Measurements from ENCODE around the gene DNAJC1.
"Not testable (repeated sequence)": the region's sequence is repeated elsewhere in the genome, so short reads cannot be mapped to it uniquely, and the experiment has no call there.

DNAJC1 gene

DNA sequence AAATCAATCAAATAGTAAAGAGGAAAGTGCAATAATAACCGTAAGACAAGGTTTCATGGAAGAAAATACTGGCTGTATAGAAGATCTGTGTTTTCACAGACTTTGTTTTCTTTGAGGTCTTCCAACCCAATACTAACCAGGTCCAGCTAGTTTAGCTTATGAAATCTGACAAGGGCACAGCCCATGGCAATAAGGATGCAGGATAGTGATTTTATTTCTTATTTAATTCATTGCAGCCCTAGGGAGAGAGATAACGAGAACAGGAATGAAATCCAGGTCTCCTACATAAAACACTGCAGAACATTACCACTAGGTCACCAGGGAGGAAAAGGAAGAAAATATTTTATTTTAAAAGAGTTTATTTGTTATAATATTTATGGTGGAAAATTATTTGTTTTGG, 145.1 kb downstream of the DNAJC1 start:
- no peak for DNase-seq (ENCODE audit: low spot score)
- TF ChIP-seq, protein P1, sequence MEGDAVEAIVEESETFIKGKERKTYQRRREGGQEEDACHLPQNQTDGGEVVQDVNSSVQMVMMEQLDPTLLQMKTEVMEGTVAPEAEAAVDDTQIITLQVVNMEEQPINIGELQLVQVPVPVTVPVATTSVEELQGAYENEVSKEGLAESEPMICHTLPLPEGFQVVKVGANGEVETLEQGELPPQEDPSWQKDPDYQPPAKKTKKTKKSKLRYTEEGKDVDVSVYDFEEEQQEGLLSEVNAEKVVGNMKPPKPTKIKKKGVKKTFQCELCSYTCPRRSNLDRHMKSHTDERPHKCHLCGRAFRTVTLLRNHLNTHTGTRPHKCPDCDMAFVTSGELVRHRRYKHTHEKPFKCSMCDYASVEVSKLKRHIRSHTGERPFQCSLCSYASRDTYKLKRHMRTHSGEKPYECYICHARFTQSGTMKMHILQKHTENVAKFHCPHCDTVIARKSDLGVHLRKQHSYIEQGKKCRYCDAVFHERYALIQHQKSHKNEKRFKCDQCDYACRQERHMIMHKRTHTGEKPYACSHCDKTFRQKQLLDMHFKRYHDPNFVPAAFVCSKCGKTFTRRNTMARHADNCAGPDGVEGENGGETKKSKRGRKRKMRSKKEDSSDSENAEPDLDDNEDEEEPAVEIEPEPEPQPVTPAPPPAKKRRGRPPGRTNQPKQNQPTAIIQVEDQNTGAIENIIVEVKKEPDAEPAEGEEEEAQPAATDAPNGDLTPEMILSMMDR (IDR thresholded peaks at IDR 0.05) = no peak
- Histone ChIP-seq H3K27ac (no peak overlapping the region), H3K4me3 (no peak overlapping the region)

DNA sequence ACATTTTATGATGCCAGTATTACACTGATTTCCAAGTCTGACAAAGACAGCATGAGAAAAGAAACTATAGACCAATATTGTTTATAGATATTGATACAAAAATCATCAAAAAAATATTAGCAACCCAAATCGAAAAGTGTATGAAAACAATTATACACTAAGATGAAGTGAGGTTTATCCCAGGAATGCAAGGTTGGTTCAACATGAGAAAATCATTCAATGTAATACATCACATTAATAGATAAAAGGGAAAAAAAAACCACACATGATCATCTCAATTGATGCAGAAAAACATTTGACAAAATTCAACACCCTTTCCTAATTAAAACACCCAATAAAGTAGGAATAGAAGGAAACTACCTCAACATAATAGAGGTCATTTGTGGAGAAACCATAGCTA, 153.9 kb downstream of the DNAJC1 start:
- H3K4me3 ChIP-seq = no peak overlapping the region
- no peak overlapping the region for H3K27ac ChIP-seq
- no peak for DNase-seq (ENCODE audit: low spot score)
- TF ChIP-seq, protein P1 (IDR thresholded peaks at IDR 0.05) = no peak

DNA sequence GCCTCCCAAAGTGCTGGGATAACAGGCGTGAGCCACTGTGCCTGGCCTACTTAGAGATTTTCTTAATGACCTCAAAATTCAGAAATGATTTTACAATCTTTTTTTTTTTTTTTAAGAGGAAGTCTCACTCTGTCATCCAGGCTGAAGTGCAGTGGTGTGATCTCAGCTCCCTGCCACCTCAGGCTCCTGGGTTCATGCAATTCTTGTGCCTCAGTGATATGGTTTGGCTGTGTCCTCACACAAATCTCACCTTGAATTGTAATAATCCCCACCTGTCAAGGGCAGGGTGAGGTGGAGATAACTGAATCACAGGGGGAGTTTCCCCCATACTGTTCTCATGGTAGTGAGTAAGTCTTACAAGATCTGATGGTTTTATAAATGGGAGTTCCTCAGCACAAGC, 159.9 kb downstream of the DNAJC1 start:
- TF ChIP-seq, protein P1 (IDR thresholded peaks at IDR 0.05) = no peak
- Histone ChIP-seq H3K27ac (no peak overlapping the region), H3K4me3 (no peak overlapping the region)
- no peak for DNase-seq (ENCODE audit: low spot score)

DNA sequence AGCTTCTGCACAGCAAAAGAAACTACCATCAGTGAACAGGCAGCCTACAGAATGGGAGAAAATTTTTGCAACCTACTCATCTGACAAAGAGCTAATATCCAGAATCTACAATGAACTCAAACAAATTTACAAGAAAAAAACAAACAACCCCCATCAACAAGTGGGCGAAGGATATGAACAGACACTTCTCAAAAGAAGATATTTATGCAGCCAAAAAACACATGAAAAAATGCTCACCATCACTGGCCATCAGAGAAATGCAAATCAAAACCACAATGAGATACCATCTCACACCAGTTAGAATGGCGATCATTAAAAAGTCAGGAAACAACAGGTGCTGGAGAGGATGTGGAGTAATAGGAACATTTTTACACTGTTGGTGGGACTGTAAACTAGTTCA, 162.3 kb downstream of the DNAJC1 start:
- not testable (repeated sequence) for DNase-seq (ENCODE audit: low spot score); H3K4me3 ChIP-seq; H3K27ac ChIP-seq

DNA sequence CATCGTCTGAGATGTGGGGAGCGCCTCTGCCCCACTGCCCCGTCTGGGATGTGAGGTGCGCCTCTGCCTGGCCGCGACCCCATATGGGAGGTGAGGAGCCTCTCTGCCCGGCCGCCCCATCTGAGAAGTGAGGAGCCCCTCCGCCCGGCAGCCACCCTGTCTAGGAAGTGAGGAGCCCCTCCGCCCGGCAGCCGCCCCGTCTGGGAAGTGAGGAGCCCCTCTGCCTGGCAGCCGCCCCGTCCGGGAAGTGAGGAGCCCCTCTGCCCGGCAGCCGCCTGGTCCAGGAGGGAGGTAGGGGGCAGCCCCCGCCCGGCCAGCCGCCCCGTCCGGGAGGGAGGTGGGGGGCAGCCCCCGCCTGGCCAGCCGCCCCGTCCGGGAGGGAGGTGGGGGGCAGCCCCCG, 166.0 kb downstream of the DNAJC1 start:
- not testable (repeated sequence) for H3K4me3 ChIP-seq; H3K27ac ChIP-seq; DNase-seq (ENCODE audit: low spot score)

DNA sequence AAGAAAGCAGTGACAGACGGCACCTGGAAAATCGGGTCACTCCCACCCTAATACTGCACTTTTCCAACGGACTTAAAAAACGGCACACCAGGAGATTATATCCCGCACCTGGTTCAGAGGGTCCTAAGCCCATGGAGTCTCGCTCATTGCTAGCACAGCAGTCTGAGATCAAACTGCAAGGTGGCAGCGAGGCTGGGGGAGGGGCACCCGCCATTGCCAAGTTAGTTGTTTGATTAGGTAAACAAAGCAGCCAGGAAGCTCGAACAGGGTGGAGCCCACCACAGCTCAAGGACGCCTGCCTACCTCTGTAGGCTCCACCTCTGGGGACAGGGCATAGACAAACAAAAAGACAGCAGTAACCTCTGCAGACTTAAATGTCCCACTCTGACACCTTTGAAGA, 169.0 kb downstream of the DNAJC1 start:
- not testable (repeated sequence) for H3K4me3 ChIP-seq; DNase-seq (ENCODE audit: low spot score); H3K27ac ChIP-seq

DNA sequence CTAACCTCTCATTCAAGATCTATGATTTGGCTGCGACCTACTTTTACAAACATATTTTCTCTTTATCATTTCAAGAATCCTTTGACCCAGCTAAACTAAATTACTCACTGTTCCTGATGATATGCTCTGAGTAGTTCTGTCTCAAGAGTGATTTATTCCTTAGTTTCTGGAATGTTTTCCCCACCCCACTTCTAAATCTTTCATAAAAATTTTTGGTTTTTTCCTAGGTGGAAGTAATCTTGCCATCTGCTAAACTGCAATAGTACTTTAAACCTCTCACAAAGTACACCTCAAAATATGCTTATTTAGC, 170.8 kb downstream of the DNAJC1 start:
- TF ChIP-seq, protein P1 (IDR thresholded peaks at IDR 0.05) = no peak
- no peak overlapping the region for H3K4me3 ChIP-seq
- no peak overlapping the region for H3K27ac ChIP-seq
- DNase-seq (ENCODE audit: low spot score) = no peak

DNA sequence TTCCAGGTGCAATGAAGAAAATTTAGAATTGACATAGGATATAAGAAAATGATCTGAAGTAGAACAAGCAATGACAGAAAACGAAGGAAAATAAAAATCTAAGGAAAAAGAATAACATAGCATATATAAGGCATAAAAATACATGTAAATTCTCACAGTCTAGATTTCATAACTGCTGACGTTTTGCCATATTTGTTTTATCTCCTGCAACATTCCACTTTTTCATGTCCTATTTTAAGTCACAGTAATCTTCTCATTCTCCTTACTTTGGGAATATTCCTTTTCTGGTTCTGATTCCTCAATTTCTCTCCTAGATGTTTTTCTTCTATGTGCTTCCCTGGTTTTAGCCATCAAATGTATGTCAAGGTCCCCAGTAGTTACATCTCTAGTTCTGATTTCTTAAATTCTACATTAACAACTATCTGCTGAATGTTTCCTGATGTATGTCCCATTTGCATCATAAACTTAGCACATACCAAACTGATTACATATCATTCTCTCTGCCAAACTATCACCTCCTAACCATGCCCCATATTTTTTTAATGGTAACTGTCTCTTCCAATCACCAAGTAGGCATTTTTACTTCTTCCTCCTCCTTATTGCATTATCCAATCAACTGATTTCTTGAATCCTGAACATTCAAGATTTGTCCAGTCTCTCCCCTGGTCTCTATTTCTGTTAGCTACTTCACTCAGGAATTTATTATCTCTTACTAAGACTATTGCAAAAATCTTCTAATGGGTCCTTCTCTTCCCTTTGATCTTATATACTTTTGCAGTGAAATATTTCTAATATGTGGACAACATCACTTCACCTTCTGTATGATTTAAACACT, 171.3 kb downstream of the DNAJC1 start:
- Histone ChIP-seq H3K4me3 (no peak overlapping the region), H3K27ac (no peak overlapping the region)
- no peak for DNase-seq (ENCODE audit: low spot score)
- TF ChIP-seq, protein P1 (IDR thresholded peaks at IDR 0.05) = no peak

DNA sequence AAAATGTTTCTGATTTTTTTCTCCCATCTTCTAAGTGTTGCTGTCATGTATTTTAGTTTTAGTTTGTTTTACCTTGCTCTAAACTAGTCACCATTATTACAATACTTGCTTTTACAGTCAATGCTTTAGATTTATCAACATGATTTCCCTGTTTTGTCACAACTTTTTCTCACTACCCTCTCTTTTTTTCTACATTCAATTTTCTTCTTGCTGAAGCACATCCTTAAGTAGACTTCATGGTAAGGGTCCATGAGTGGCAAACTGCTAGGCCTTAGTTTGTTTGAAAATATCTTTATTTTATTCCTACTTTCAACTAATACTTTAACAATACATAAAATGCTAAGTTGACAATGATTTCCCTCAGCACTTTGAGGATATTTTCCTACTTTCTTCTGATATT, 173.5 kb downstream of the DNAJC1 start:
- DNase-seq (ENCODE audit: low spot score) = no peak
- H3K27ac ChIP-seq = no peak overlapping the region
- TF ChIP-seq, protein P1 (IDR thresholded peaks at IDR 0.05) = no peak
- H3K4me3 ChIP-seq = no peak overlapping the region
